ENCODE results near the gene CHFR.
"Not testable (repeated sequence)": the region's sequence is repeated elsewhere in the genome, so short reads cannot be mapped to it uniquely, and the experiment has no call there.

Gene CHFR, protein sequence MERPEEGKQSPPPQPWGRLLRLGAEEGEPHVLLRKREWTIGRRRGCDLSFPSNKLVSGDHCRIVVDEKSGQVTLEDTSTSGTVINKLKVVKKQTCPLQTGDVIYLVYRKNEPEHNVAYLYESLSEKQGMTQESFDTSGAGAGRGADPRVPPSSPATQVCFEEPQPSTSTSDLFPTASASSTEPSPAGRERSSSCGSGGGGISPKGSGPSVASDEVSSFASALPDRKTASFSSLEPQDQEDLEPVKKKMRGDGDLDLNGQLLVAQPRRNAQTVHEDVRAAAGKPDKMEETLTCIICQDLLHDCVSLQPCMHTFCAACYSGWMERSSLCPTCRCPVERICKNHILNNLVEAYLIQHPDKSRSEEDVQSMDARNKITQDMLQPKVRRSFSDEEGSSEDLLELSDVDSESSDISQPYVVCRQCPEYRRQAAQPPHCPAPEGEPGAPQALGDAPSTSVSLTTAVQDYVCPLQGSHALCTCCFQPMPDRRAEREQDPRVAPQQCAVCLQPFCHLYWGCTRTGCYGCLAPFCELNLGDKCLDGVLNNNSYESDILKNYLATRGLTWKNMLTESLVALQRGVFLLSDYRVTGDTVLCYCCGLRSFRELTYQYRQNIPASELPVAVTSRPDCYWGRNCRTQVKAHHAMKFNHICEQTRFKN

DNA sequence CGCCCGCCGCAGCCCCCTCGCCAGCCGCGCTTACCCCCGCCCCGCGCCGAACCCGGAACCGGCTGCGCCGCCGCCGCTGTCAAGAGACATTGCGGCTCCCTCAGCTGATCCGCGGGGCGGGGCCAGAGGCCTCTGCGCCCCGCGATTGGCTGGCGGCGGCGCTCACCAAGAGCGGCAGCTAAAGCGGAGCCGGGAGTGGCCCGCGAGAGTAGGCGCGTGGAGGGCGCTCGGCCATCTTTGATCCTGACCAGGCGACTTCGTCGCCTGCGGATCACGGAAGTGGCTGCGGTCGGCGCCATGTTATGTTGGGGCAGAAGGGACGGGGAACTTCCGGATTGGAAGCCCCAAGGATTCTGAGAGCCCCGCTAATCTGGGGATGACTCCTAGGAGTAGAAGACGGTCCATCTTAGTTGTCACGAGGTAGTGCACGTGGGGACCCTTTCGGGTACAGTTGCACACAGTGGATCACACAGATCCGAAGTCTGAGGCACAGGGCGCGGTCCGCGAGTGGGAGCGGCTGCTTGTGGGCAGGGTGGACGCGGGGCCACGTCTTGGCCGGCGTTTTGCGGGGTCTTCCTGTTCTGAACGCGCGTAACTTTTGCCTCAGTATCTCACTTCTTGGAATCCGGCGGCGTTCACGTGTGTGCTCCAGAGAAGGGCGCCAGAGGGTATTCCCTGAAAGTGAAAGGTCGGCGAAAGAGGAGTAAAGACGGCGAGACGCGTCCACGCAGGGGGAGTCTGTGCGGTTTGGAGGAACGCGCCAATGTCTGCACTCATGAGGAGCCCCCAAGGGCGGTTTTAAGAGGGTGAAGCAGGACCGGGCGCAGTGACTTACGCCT, at the start of gene CHFR:
CHFR (minus strand) TSS at position 93 of the 839 bp plus-strand sequence. CDS start 277 bp downstream, outside the sequence.
- H3K27ac ChIP-seq (ENCODE audit: low read length): peak within 1 kb of the TSS; percentile 95
- H3K4me3 ChIP-seq (ENCODE audit: low read length): peak within 1 kb of the TSS; percentile 89
- H3K27me3 ChIP-seq (ENCODE audit: control insufficient read depth, insufficient read depth, low read length): no peaks in the 10 kb centered on the region
- H3K9ac ChIP-seq (ENCODE audit: low read length): peak within 1 kb of the TSS; percentile 94
- no peaks in the 10 kb centered on the region for H3K9me3 ChIP-seq (ENCODE audit: control insufficient read depth, low read depth, low read length)
- H3K36me3 ChIP-seq (ENCODE audit: control insufficient read depth, low read depth, low read length): no peaks in the 10 kb centered on the region
- H3K4me1 ChIP-seq (ENCODE audit: control insufficient read depth, low read depth, low read length): peaks cover 19% of the 10 kb centered on the region

DNA sequence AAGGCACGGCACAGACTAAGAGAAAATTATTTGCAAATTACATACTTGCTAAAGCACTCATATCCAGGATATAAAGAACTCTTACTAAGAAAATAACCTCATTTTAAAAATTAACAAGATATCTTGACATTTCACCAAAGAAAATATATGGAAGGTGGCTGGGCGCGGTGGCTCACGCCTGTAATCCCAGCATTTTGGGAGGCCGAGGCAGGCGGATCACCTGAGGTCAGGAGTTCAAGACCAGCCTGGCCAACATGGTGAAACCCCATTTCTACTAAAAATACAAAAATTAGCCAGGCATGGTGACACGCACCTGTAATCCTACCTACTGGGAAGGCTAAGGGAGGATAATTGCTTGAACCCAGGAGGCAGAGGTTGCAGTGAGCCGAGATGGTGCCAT, 49.5 kb upstream of the CHFR start:
- H3K27me3 ChIP-seq (ENCODE audit: control insufficient read depth, insufficient read depth, low read length); H3K27ac ChIP-seq (ENCODE audit: low read length): not testable (repeated sequence)

DNA sequence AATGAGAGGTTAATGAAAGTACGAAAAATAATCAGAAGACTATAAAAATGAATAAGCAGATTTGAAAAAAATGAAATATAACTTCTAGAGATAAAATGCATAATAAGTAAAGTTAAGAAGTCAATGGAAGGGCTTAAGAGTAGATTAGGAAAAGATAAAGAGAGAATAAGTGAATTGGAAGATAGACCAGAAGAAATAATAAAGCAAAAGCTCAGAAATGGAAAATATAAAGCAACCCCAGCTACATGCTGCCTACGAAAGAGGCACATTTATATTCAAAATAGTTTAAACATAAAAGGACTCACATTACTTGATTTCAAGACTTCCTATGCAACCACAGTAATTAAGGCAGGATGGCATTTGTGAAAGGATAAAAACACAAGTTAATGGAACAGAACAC, 48.8 kb upstream of the CHFR start:
- Histone ChIP-seq H3K4me1 (ENCODE audit: control insufficient read depth, low read depth, low read length) (no peaks in the 10 kb centered on the region), H3K9ac (ENCODE audit: low read length) (no peak overlapping the region), H3K27me3 (ENCODE audit: control insufficient read depth, insufficient read depth, low read length) (no peaks in the 10 kb centered on the region), H3K36me3 (ENCODE audit: control insufficient read depth, low read depth, low read length) (no peaks in the 10 kb centered on the region), H3K27ac (ENCODE audit: low read length) (no peak overlapping the region), H3K9me3 (ENCODE audit: control insufficient read depth, low read depth, low read length) (peaks cover 37% of the 10 kb centered on the region), H3K4me3 (ENCODE audit: low read length) (no peak overlapping the region)

More for the DNA sequence above, 49.5 kb upstream of the CHFR start:
- H3K4me3 ChIP-seq (ENCODE audit: low read length); H3K36me3 ChIP-seq (ENCODE audit: control insufficient read depth, low read depth, low read length); H3K9ac ChIP-seq (ENCODE audit: low read length); H3K4me1 ChIP-seq (ENCODE audit: control insufficient read depth, low read depth, low read length): not testable (repeated sequence)
- H3K9me3 ChIP-seq (ENCODE audit: control insufficient read depth, low read depth, low read length): peaks cover 40% of the 10 kb centered on the region

DNA sequence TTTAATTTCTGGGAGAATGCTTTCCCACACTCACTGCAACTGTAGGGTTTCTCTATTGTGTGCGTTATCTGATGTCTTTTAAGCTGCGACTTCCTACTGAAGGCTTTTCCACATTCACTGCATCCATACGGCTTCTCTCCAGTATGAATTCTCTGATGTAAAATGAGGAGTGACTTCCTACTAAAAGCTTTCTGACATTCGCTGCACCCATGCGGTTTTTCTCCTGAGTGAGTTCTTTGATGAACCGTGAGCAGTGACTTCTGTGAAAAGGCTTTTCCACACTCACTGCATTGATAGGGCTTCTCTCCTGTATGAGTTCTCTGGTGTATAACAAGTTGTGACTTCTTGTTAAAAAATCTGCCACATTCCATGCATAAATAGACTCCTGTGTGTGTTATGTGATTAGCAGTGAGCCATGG, 39.0 kb upstream of the CHFR start:
- Histone ChIP-seq H3K36me3 (ENCODE audit: control insufficient read depth, low read depth, low read length) (peaks cover 3% of the 10 kb centered on the region), H3K4me1 (ENCODE audit: control insufficient read depth, low read depth, low read length) (no peaks in the 10 kb centered on the region), H3K9me3 (ENCODE audit: control insufficient read depth, low read depth, low read length) (peaks cover 88% of the 10 kb centered on the region), H3K27ac (ENCODE audit: low read length) (no peak overlapping the region), H3K4me3 (ENCODE audit: low read length) (peak overlapping the region; percentile 4), H3K27me3 (ENCODE audit: control insufficient read depth, insufficient read depth, low read length) (no peaks in the 10 kb centered on the region), H3K9ac (ENCODE audit: low read length) (no peak overlapping the region)

DNA sequence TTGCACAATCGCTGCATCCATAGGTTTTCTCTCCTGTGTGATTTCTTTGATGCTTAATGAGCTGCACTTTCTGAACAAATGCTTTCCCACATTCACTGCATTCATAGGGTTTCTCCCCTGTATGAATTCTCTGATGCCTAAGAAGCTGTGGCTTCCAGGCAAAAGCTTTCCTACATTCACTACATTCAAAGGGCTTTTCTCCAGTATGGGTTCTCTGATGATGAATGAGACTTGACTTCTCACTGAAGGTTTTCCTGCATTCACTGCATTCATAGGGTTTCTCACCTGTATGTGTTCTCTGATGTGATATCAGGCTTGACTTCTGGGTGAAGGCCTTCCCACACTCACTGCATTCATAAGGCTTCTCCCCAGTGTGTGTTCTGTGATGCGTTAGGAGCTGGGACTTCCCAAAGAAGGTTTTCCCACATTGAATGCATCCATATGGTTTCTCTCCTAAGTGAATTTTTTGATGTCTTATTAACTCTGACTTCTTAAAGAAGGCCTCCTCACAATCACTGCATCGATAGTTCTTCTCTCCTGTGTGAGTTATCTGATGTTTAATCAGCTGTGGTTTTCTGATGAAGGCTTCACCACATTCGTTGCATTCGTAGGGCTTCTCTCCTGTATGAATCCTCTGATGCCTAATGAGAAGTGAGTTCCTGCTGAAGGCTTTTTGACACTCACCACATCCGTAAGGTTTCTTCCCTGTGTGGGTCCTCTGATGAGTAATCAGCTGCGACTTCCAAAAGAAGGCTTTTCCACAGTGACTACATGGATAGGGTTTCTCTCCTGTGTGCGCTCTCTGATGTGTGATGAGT, 38.4 kb upstream of the CHFR start:
- Histone ChIP-seq H3K9me3 (ENCODE audit: control insufficient read depth, low read depth, low read length) (peaks cover 88% of the 10 kb centered on the region), H3K27ac (ENCODE audit: low read length) (no peak overlapping the region), H3K36me3 (ENCODE audit: control insufficient read depth, low read depth, low read length) (peaks cover 3% of the 10 kb centered on the region), H3K4me1 (ENCODE audit: control insufficient read depth, low read depth, low read length) (no peaks in the 10 kb centered on the region), H3K27me3 (ENCODE audit: control insufficient read depth, insufficient read depth, low read length) (no peaks in the 10 kb centered on the region), H3K9ac (ENCODE audit: low read length) (no peak overlapping the region), H3K4me3 (ENCODE audit: low read length) (no peak overlapping the region)

DNA sequence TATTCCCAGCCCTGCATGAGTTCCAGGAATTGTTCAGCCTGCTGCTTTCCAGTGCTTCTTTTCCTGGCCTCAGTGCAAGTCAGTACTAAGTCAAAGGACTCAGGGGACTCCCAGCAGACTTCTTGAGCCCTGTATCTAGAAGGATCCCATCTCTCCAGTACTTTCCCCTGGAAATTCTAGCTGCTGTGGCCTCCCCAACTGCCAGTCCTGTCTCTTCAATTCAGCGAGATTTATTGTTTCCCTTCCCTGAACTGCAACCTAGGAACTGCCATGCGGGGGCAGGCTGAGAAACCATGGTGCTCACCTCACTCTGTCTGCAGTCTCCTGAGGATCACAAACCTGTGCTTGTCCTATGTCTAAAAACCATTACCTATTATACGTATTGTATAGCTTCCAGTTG, 37.0 kb upstream of the CHFR start:
- Histone ChIP-seq H3K27ac (ENCODE audit: low read length) (no peak overlapping the region), H3K36me3 (ENCODE audit: control insufficient read depth, low read depth, low read length) (peaks cover 3% of the 10 kb centered on the region), H3K9me3 (ENCODE audit: control insufficient read depth, low read depth, low read length) (peaks cover 76% of the 10 kb centered on the region), H3K9ac (ENCODE audit: low read length) (no peak overlapping the region), H3K27me3 (ENCODE audit: control insufficient read depth, insufficient read depth, low read length) (no peaks in the 10 kb centered on the region), H3K4me3 (ENCODE audit: low read length) (no peak overlapping the region), H3K4me1 (ENCODE audit: control insufficient read depth, low read depth, low read length) (no peaks in the 10 kb centered on the region)

DNA sequence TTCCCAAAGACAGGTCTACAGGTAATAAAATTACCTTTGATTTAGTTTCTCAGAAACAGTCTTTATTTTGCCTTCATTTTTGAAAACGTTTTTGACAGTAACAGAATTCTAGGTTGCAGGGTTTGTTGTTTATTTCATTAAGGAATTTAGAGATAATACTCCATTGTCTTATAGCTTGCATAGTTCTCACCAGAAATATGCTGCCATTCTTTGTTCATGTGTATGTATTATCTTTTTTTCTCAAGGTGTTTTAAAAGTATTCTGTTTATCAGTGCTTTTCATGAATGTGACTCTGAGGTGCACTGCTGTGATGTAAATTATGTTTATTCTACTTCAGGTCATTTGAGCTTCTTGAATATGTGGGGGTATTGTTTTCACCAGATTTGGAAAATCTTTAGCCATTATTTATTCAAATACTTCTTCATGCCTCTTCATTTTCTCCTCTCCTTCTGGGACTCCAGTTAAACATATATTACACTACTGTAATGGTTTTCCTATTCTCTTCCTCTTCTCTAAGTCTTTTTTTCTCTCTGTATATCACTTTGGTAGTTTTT, 36.0 kb upstream of the CHFR start:
- Histone ChIP-seq H3K4me3 (ENCODE audit: low read length) (no peak overlapping the region), H3K9me3 (ENCODE audit: control insufficient read depth, low read depth, low read length) (peaks cover 75% of the 10 kb centered on the region), H3K27me3 (ENCODE audit: control insufficient read depth, insufficient read depth, low read length) (no peaks in the 10 kb centered on the region), H3K4me1 (ENCODE audit: control insufficient read depth, low read depth, low read length) (no peaks in the 10 kb centered on the region), H3K27ac (ENCODE audit: low read length) (no peak overlapping the region), H3K9ac (ENCODE audit: low read length) (no peak overlapping the region), H3K36me3 (ENCODE audit: control insufficient read depth, low read depth, low read length) (no peaks in the 10 kb centered on the region)

DNA sequence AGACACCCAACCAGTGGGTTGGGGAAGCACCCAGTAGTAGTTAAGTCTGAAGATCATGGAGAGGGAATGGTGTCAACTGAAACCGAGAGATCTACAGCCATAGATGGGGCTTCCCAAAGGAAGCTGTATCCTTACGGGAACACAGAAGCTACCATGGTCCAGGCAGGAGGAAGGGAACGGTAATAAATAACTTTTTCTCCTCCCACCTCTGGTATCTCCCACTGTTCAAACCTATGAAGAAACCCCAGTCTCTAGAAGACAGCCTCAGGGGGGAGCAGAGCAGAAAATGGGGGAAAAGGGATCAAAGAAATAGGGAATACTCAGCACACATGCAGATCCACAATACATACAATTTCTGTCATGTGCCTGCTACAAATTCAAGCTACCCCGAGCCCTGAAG, 35.3 kb upstream of the CHFR start:
- no peak overlapping the region for H3K4me3 ChIP-seq (ENCODE audit: low read length)
- H3K27me3 ChIP-seq (ENCODE audit: control insufficient read depth, insufficient read depth, low read length): no peaks in the 10 kb centered on the region
- no peaks in the 10 kb centered on the region for H3K4me1 ChIP-seq (ENCODE audit: control insufficient read depth, low read depth, low read length)
- H3K9me3 ChIP-seq (ENCODE audit: control insufficient read depth, low read depth, low read length): peaks cover 69% of the 10 kb centered on the region
- no peak overlapping the region for H3K9ac ChIP-seq (ENCODE audit: low read length)
- no peak overlapping the region for H3K27ac ChIP-seq (ENCODE audit: low read length)
- no peaks in the 10 kb centered on the region for H3K36me3 ChIP-seq (ENCODE audit: control insufficient read depth, low read depth, low read length)

DNA sequence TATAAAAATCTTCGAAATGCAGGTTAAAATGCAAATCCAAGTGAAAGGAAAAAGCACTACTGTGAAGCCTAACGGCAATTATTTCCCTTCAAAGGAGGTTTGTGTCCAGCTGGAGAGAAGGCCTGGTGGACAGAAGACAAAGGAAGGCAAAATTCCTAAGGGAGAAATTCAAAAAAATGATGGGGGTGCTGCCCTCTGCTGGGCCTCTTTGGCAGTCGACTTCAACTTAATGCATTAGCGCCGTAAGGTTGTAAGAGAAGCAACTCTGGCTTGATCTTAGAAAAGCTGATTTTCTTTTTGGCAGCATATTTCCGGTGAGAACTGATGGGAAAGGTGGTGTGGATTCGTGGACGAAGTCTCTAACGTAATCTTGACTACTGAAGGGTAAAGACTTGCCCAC, 34.3 kb upstream of the CHFR start:
- no peaks in the 10 kb centered on the region for H3K36me3 ChIP-seq (ENCODE audit: control insufficient read depth, low read depth, low read length)
- no peak overlapping the region for H3K4me3 ChIP-seq (ENCODE audit: low read length)
- H3K9ac ChIP-seq (ENCODE audit: low read length): no peak overlapping the region
- H3K27ac ChIP-seq (ENCODE audit: low read length): no peak overlapping the region
- H3K27me3 ChIP-seq (ENCODE audit: control insufficient read depth, insufficient read depth, low read length): no peaks in the 10 kb centered on the region
- H3K4me1 ChIP-seq (ENCODE audit: control insufficient read depth, low read depth, low read length): no peaks in the 10 kb centered on the region
- peaks cover 64% of the 10 kb centered on the region for H3K9me3 ChIP-seq (ENCODE audit: control insufficient read depth, low read depth, low read length)

DNA sequence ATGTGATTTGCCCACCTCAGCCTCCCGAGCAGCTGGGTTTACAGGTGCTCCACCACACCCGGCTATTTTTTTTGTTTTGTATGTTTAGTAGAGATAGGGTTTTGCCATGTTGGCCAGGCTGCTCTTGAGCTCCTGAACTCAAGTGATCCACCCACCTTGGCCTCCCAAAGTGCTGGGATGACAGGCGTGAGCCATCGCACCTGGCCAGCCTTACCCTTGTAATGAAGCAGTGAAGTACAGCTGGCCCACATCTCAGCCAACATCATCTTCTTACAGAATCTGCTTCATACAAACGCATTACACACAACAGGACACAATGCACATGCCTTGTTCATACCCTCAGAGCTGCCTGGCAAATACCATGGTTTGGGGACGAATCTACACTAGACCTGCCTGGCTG, 31.3 kb upstream of the CHFR start:
- Histone ChIP-seq H3K9ac (ENCODE audit: low read length) (no peak overlapping the region), H3K36me3 (ENCODE audit: control insufficient read depth, low read depth, low read length) (no peaks in the 10 kb centered on the region), H3K9me3 (ENCODE audit: control insufficient read depth, low read depth, low read length) (peaks cover 38% of the 10 kb centered on the region), H3K4me3 (ENCODE audit: low read length) (no peak overlapping the region), H3K4me1 (ENCODE audit: control insufficient read depth, low read depth, low read length) (no peaks in the 10 kb centered on the region), H3K27ac (ENCODE audit: low read length) (no peak overlapping the region), H3K27me3 (ENCODE audit: control insufficient read depth, insufficient read depth, low read length) (no peaks in the 10 kb centered on the region)

DNA sequence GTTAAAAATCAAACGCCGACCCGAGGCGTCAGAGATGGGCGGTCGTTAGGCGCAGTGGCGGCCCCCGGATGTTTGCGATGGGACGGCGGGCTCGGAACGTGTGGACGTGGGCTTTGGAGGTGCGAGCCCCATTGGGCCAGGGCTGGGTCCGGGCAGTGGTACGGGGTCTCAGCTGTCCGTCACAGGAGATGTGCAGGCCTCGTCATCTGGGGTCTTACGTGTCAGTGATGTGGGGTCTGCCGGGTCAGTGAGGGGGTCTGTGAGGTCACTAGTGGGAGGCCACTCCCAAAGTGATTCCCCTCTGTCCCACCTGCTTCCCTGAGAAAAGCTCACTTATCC, 21.6 kb upstream of the CHFR start:
- Histone ChIP-seq H3K9ac (ENCODE audit: low read length) (no peak overlapping the region), H3K4me3 (ENCODE audit: low read length) (peak overlapping the region; percentile 67), H3K27me3 (ENCODE audit: control insufficient read depth, insufficient read depth, low read length) (peaks cover 31% of the 10 kb centered on the region), H3K27ac (ENCODE audit: low read length) (no peak overlapping the region), H3K4me1 (ENCODE audit: control insufficient read depth, low read depth, low read length) (no peaks in the 10 kb centered on the region), H3K9me3 (ENCODE audit: control insufficient read depth, low read depth, low read length) (peaks cover 13% of the 10 kb centered on the region), H3K36me3 (ENCODE audit: control insufficient read depth, low read depth, low read length) (no peaks in the 10 kb centered on the region)

All from iPS-18a (cell line).